ENCODE data around the gene CXCL10.

The CXCL10 gene

DNA sequence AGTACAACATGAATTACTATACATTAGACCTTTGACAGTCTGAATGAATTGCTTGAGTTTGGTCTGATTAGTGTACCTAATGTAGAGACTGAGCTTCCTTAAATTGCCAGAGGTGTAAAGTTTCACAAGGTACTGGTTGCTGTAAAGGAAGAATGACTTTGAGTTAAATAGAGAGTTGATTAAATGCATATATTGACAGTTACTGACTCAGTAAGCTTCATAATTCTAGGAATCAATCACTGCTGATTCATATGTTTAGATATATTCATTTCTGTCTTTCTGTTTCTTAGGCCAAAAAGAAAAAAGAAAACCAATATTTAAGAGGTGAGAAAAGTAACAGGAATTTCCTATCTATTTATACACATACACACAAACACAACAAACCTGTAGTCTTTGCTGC lies 35.0 kb upstream of the CXCL10 start (continued):
- TF ChIP-seq, protein P1, sequence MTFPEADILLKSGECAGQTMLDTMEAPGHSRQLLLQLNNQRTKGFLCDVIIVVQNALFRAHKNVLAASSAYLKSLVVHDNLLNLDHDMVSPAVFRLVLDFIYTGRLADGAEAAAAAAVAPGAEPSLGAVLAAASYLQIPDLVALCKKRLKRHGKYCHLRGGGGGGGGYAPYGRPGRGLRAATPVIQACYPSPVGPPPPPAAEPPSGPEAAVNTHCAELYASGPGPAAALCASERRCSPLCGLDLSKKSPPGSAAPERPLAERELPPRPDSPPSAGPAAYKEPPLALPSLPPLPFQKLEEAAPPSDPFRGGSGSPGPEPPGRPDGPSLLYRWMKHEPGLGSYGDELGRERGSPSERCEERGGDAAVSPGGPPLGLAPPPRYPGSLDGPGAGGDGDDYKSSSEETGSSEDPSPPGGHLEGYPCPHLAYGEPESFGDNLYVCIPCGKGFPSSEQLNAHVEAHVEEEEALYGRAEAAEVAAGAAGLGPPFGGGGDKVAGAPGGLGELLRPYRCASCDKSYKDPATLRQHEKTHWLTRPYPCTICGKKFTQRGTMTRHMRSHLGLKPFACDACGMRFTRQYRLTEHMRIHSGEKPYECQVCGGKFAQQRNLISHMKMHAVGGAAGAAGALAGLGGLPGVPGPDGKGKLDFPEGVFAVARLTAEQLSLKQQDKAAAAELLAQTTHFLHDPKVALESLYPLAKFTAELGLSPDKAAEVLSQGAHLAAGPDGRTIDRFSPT (tag by site-specific recombination; IDR thresholded peaks at IDR 0.05): no peak
- TF ChIP-seq ZNF596 (tag by site-specific recombination; IDR thresholded peaks at IDR 0.05): no peak

DNA sequence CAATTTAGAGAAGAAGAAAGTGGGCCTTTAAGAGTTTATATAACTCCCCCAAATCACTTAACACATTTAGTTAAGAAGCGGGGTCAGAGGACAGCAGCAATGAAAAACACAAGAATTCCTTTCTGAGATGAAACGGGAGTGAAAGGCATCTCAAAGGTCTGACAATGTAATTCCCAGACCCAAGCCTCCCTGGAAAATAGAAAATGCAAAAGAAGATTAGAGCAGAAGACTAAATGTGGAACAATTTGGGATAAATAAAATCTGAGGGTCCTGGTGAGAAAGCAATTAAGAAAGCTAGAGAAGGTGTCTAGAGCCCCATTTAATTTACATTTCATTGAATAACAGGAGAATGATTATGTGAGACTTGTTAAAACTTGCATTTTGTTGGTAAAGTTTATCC lies 32.1 kb upstream of the CXCL10 start:
- ChIA-PET CTCF (interaction anchor here (1.1 kb wide), 1 partner anchor 323 kb away, joined by 5 read pairs; no protein-coding TSS in a partner anchor), POLR2A (no interaction called here)
- Histone ChIP-seq H3K4me1 (ENCODE audit: control insufficient read depth, insufficient read depth, low read length) (no peaks in the 10 kb centered on the region), H3K9me3 (ENCODE audit: control insufficient read depth, insufficient read depth, low read depth, low read length) (no peaks in the 10 kb centered on the region), H3K36me3 (ENCODE audit: control insufficient read depth in 2 of 2, insufficient read depth in 1 of 2, low read length in 2 of 2) (no peaks in the 10 kb centered on the region), H3K4me3 (ENCODE audit: low read depth, low read length) (no peak overlapping the region), H3K27ac (ENCODE audit: extremely low read depth, low read depth, low read length) (no peak overlapping the region)
- TF ChIP-seq ZNF777 (tag by site-specific recombination; IDR thresholded peaks at IDR 0.05; ENCODE audit: borderline replicate concordance) (no peak), KLF8 (tag by site-specific recombination; IDR thresholded peaks at IDR 0.05) (no peak), ZBTB17 (tag by site-specific recombination; IDR thresholded peaks at IDR 0.05) (no peak), BCL11B (tag by site-specific recombination; IDR thresholded peaks at IDR 0.05; ENCODE audit: low read depth) (no peak), ZNF341 (tag by site-specific recombination; IDR thresholded peaks at IDR 0.05; ENCODE audit: low read depth) (no peak), TRIM28 (IDR thresholded peaks at IDR 0.05; ENCODE audit: borderline replicate concordance, low read length) (no peak), EGR2 (tag by site-specific recombination; IDR thresholded peaks at IDR 0.05; ENCODE audit: low read depth) (no peak), ZNF830 (tag by site-specific recombination; IDR thresholded peaks at IDR 0.05; ENCODE audit: low read depth) (no peak), ZNF629 (tag by site-specific recombination; IDR thresholded peaks at IDR 0.05) (no peak), ZNF138 (tag by site-specific recombination; IDR thresholded peaks at IDR 0.05; ENCODE audit: borderline replicate concordance) (no peak), KLF16 (tag by site-specific recombination; IDR thresholded peaks at IDR 0.05) (no peak), ZNF555 (tag by site-specific recombination; conservative IDR thresholded peaks at IDR 0.05) (no peak)
- TF ChIP-seq, protein P2, sequence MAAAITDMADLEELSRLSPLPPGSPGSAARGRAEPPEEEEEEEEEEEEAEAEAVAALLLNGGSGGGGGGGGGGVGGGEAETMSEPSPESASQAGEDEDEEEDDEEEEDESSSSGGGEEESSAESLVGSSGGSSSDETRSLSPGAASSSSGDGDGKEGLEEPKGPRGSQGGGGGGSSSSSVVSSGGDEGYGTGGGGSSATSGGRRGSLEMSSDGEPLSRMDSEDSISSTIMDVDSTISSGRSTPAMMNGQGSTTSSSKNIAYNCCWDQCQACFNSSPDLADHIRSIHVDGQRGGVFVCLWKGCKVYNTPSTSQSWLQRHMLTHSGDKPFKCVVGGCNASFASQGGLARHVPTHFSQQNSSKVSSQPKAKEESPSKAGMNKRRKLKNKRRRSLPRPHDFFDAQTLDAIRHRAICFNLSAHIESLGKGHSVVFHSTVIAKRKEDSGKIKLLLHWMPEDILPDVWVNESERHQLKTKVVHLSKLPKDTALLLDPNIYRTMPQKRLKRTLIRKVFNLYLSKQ (tag by site-specific recombination; IDR thresholded peaks at IDR 0.05; ENCODE audit: borderline replicate concordance): no peak
- TF ChIP-seq, protein P3, sequence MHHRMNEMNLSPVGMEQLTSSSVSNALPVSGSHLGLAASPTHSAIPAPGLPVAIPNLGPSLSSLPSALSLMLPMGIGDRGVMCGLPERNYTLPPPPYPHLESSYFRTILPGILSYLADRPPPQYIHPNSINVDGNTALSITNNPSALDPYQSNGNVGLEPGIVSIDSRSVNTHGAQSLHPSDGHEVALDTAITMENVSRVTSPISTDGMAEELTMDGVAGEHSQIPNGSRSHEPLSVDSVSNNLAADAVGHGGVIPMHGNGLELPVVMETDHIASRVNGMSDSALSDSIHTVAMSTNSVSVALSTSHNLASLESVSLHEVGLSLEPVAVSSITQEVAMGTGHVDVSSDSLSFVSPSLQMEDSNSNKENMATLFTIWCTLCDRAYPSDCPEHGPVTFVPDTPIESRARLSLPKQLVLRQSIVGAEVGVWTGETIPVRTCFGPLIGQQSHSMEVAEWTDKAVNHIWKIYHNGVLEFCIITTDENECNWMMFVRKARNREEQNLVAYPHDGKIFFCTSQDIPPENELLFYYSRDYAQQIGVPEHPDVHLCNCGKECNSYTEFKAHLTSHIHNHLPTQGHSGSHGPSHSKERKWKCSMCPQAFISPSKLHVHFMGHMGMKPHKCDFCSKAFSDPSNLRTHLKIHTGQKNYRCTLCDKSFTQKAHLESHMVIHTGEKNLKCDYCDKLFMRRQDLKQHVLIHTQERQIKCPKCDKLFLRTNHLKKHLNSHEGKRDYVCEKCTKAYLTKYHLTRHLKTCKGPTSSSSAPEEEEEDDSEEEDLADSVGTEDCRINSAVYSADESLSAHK (tag by site-specific recombination; IDR thresholded peaks at IDR 0.05): no peak

DNA sequence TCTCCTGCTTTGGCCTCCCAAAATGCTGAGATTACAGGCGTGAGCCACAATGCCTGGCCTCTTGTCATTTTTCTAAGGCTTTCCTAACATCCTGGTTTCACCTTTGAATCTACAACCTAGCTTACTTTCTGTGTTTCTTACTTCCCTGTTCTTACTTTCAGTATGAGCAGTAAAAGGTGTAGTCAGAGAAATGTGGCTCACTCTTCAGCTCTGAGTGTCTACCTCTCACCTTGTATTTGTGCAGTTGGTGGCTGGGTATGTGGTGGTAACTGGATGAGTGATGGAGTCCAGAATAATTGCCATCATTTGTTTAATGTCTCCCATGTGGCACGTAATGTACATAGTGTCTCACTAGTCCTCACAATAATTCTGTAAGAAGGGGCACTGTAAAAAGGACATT lies 31.7 kb upstream of the CXCL10 start:
- Histone ChIP-seq H3K36me3 (ENCODE audit: control insufficient read depth in 2 of 2, insufficient read depth in 1 of 2, low read length in 2 of 2) (no peaks in the 10 kb centered on the region), H3K9me3 (ENCODE audit: control insufficient read depth, insufficient read depth, low read depth, low read length) (no peaks in the 10 kb centered on the region), H3K4me3 (ENCODE audit: low read depth, low read length) (no peak overlapping the region), H3K27ac (ENCODE audit: extremely low read depth, low read depth, low read length) (no peak overlapping the region), H3K4me1 (ENCODE audit: control insufficient read depth, insufficient read depth, low read length) (no peaks in the 10 kb centered on the region)
- CTCF ChIA-PET: interaction anchor here (1.1 kb wide), 1 partner anchor 323 kb away, joined by 5 read pairs; no protein-coding TSS in a partner anchor
- POLR2A ChIA-PET: no interaction called here
- no peak for TF ChIP-seq ZNF558 (tag by site-specific recombination; IDR thresholded peaks at IDR 0.05)
- TF ChIP-seq TRIM28 (IDR thresholded peaks at IDR 0.05; ENCODE audit: borderline replicate concordance, low read length): no peak
- no peak for TF ChIP-seq ZNF10 (tag by site-specific recombination; IDR thresholded peaks at IDR 0.05)
- TF ChIP-seq PRDM1 (tag by site-specific recombination; IDR thresholded peaks at IDR 0.05): peak; percentile 42; the same call in 1 of the 2 replicates
- TF ChIP-seq ZNF670 (tag by site-specific recombination; IDR thresholded peaks at IDR 0.05; ENCODE audit: low read depth): no peak
- TF ChIP-seq ZNF266 (tag by site-specific recombination; IDR thresholded peaks at IDR 0.05; ENCODE audit: low read depth): no peak

Data from HEK293 (cell line).